Neural progenitor cell (in vitro differentiated cells): Measurements from ENCODE around the gene DPM1.

Source experiments
- CTCF ChIP-seq: fragments of 200-600 bp; sonication (generic); IDR thresholded peaks from 2 replicates; pipeline ENCODE4 v1.5.1; 2017; ENCODE audit warnings: antibody characterized with exemption, mild to moderate bottlenecking
- EZH2 ChIP-seq: fragments of 200-600 bp; sonication (generic); IDR thresholded peaks from 2 replicates; pipeline ENCODE4 v1.6.1; 2017; ENCODE audit warnings: antibody characterized with exemption, mild to moderate bottlenecking, moderate library complexity

- TF ChIP-seq CTCF (no peak), EZH2 (no peak)
These were observed 23.3 kb upstream of the DPM1 start for GRCh38 chr20:50981714-50982048.
